A549 (cell line): ENCODE measurements around the gene CNST. TPM values are rescaled to one million over a fixed set of nuclear protein-coding genes. Genes with fewer than 3 reads are reported as not detected.

Experiments used
- ATAC-seq, 2 experiments: fragments of 200-7000 bp in 1 of 2; fragments of >200 bp in 1 of 2; cut with Nextera tagmentation in 1 of 2; cut with Tn5 transposase in 1 of 2; 3 replicates each; pipeline versions ENCODE4 v1.8.0 to v1.9.1; 2018 to 2020; ENCODE audit warnings: mild to moderate bottlenecking in 1 of 2, moderate library complexity in 1 of 2
- CTCF ChIA-PET: fragments of 300-600 bp; sonication (Branson Sonifier 250); formaldehyde crosslinking; extraction: SDS; loops from one replicate; lab custom pipeline; 2021; ENCODE audit warnings: antibody characterized with exemption, inconsistent platforms; lab: Yijun Ruan, JAX
- POLR2A ChIA-PET: fragments of 350-600 bp; formaldehyde crosslinking; extraction: SDS; loops from one replicate; lab custom pipeline; 2021; ENCODE audit warnings: antibody characterized with exemption, inconsistent platforms; lab: Yijun Ruan, JAX
- DNase-seq, 2 experiments: peaks; one replicate each; pipeline versions ENCODE4 v3.0.0 to v3.0.0-alpha.2; 2011 to 2016; ENCODE audit warnings: low read depth in 1 of 2, low spot score in 1 of 2
- FAIRE-seq: peaks from 2 replicates; lab custom pipeline; 2011; peaks lifted over from hg19 to GRCh38; lab: Jason Lieb, UNC
- H3K27ac ChIP-seq, 2 experiments: fragments of >200 bp; sonication (Bioruptor Twin); formaldehyde crosslinking; 3 replicates each; pipeline ENCODE4 v1.5.1; 2016 to 2017
- H3K4me1 ChIP-seq: fragments of >200 bp; sonication (Bioruptor Twin); formaldehyde crosslinking; 3 replicates; pipeline ENCODE4 v1.6.1; 2016
- H3K4me2 ChIP-seq: fragments of >200 bp; sonication (Bioruptor Twin); formaldehyde crosslinking; 3 replicates; pipeline ENCODE4 v1.6.1; 2016
- H3K4me3 ChIP-seq: fragments of >200 bp; sonication (Bioruptor Twin); formaldehyde crosslinking; 3 replicates; pipeline ENCODE4 v1.5.1; 2016
- H3K9me3 ChIP-seq: fragments of >200 bp; sonication (Bioruptor Twin); formaldehyde crosslinking; 3 replicates; pipeline ENCODE4 v1.6.1; 2016
- CBX2 ChIP-seq: fragments of 200-600 bp; sonication (generic); IDR thresholded peaks from 2 replicates; pipeline ENCODE4 v1.6.1; 2016; ENCODE audit warnings: low read depth, mild to moderate bottlenecking, borderline replicate concordance
- CHD2 ChIP-seq: fragments of 150-350 bp; IDR thresholded peaks from 2 replicates; pipeline ENCODE4 v1.6.1; 2014; ENCODE audit warnings: low read length; ENCODE audit not compliant: partially characterized antibody
- CHD4 ChIP-seq: fragments of 200-600 bp; sonication (generic); IDR thresholded peaks from 2 replicates; pipeline ENCODE4 v1.6.1; 2016; ENCODE audit warnings: antibody characterized with exemption, mild to moderate bottlenecking, borderline replicate concordance
- EHMT2 ChIP-seq: fragments of 200-600 bp; sonication (generic); IDR thresholded peaks from 2 replicates; pipeline ENCODE4 v1.6.1; 2016; ENCODE audit warnings: antibody characterized with exemption, low read depth, mild to moderate bottlenecking, moderate library complexity
- ESRRA ChIP-seq: fragments of 150-350 bp; IDR thresholded peaks from 2 replicates; pipeline ENCODE4 v1.6.1; 2014; ENCODE audit warnings: mild to moderate bottlenecking, low read length, borderline replicate concordance
- HOXA7 ChIP-seq: fragments of 250-450 bp; sonication (Bioruptor Pico); IDR thresholded peaks from 2 replicates; pipeline ENCODE4 v1.5.0; 2020; ENCODE audit warnings: mild to moderate bottlenecking, moderate library complexity
- KDM5A ChIP-seq: fragments of 200-600 bp; sonication (generic); IDR thresholded peaks from 2 replicates; pipeline ENCODE4 v1.6.1; 2016; ENCODE audit warnings: antibody characterized with exemption, mild to moderate bottlenecking
- MAFK ChIP-seq: fragments of 450-650 bp; IDR thresholded peaks from 2 replicates; pipeline ENCODE4 v1.6.1; 2014; ENCODE audit not compliant: partially characterized antibody
- MAZ ChIP-seq: fragments of 150-350 bp; IDR thresholded peaks from 2 replicates; pipeline ENCODE4 v1.6.1; 2014; ENCODE audit warnings: antibody characterized with exemption, low read depth, low read length, borderline replicate concordance
- PHF8 ChIP-seq: fragments of 200-600 bp; sonication (generic); IDR thresholded peaks from 2 replicates; pipeline ENCODE4 v1.6.1; 2016; ENCODE audit warnings: low read depth, mild to moderate bottlenecking, antibody characterized with exemption, moderate library complexity, borderline replicate concordance
- POLR2AphosphoS2 ChIP-seq: conservative IDR thresholded peaks from 2 replicates; pipeline ENCODE4 v1.6.1; 2012; ENCODE audit warnings: low read length, improper control_type of control experiment, inconsistent platforms
- RAD21 ChIP-seq, 2 experiments: fragments of >200 bp in 1 of 2; sonication (Bioruptor Twin) in 1 of 2; formaldehyde crosslinking in 1 of 2; IDR thresholded peaks in 1 of 2; conservative IDR thresholded peaks in 1 of 2; 2 replicates in 1 of 2; 3 replicates in 1 of 2; pipeline ENCODE4 v1.6.1; 2012 to 2018; ENCODE audit warnings: inconsistent platforms in 1 of 2
- RCOR1 ChIP-seq: fragments of 150-350 bp; IDR thresholded peaks from 2 replicates; pipeline ENCODE4 v1.6.1; 2014; ENCODE audit warnings: antibody characterized with exemption, low read length, low read depth
- SREBF2 ChIP-seq: fragments of 450-650 bp; IDR thresholded peaks from 2 replicates; pipeline ENCODE4 v1.6.1; 2014; ENCODE audit warnings: mild to moderate bottlenecking, moderate library complexity
- TFCP2L1 ChIP-seq: fragments of 250-450 bp; sonication (Bioruptor Pico); IDR thresholded peaks from 2 replicates; pipeline ENCODE4 v1.5.0; 2021; ENCODE audit warnings: mild to moderate bottlenecking
- ZC3H11A ChIP-seq: fragments of 450-650 bp; IDR thresholded peaks from 2 replicates; pipeline ENCODE4 v1.6.1; 2014; ENCODE audit warnings: antibody characterized with exemption, mild to moderate bottlenecking
- ZNF302 ChIP-seq: fragments of 250-450 bp; sonication (Bioruptor Pico); IDR thresholded peaks from 2 replicates; pipeline ENCODE4 v1.9.0; 2021; ENCODE audit warnings: inconsistent platforms, mild to moderate bottlenecking, moderate library complexity
- ZSCAN20 ChIP-seq: fragments of 250-450 bp; sonication (Bioruptor Pico); IDR thresholded peaks from 2 replicates; pipeline ENCODE4 v1.8.0; 2022; ENCODE audit warnings: mild to moderate bottlenecking, moderate library complexity
- WGBS: methylation state at CpG from one replicate; pipeline ENCODE4 v1.1.6; 2017; ENCODE audit errors: missing lambda C conversion rate; 5-methylcytosine and 5-hydroxymethylcytosine counted together
- polyA plus RNA-seq, 4 experiments: library from polyadenylated mRNA; depleted of rRNA in 3 of 4; stranded (reverse); fragments of >200 nt; fragmentation: RNase III in 1 of 4; extraction: RNeasy Plus Mini Kit Qiagen cat#74134 plus additional on column Dnase treatment in 1 of 4; gene quantifications; 2 replicates in 3 of 4; 3 replicates in 1 of 4; pipeline ENCODE4 v1.2.3, GENCODE V29; 2011 to 2017
- TF ChIP-seq, protein P1 (sequence below): fragments of 250-450 bp; sonication (Bioruptor Pico); IDR thresholded peaks from 2 replicates; pipeline ENCODE4 v1.5.0; 2020; ENCODE audit warnings: low read depth, mild to moderate bottlenecking, moderate library complexity
- TF ChIP-seq, protein P2 (sequence below): IDR thresholded peaks from 2 replicates; pipeline ENCODE4 v1.6.1; 2012; ENCODE audit warnings: low read depth, borderline replicate concordance
- TF ChIP-seq, protein P3 (sequence below): fragments of 250-450 bp; sonication (Bioruptor Pico); IDR thresholded peaks from 2 replicates; pipeline ENCODE4 v1.5.0; 2021; ENCODE audit warnings: mild to moderate bottlenecking, moderate library complexity, borderline replicate concordance
- TF ChIP-seq, protein P4 (sequence below): fragments of 450-650 bp; IDR thresholded peaks from 2 replicates; pipeline ENCODE4 v1.6.1; 2014; ENCODE audit warnings: antibody characterized with exemption
- TF ChIP-seq, protein P5 (sequence below): fragments of >200 bp; sonication (Bioruptor Twin); formaldehyde crosslinking; IDR thresholded peaks from 2 replicates; pipeline ENCODE4 v1.6.1; 2016
- TF ChIP-seq, protein P6 (sequence below): IDR thresholded peaks from 2 replicates; pipeline ENCODE4 v1.6.1; 2012
- TF ChIP-seq, protein P7 (sequence below): fragments of 200-600 bp; sonication (generic); IDR thresholded peaks from 2 replicates; pipeline ENCODE4 v1.6.1; 2016; ENCODE audit warnings: antibody characterized with exemption, mild to moderate bottlenecking, moderate library complexity
- TF ChIP-seq, protein P8 (sequence below): fragments of 150-350 bp; IDR thresholded peaks from 2 replicates; pipeline ENCODE4 v1.6.1; 2014; ENCODE audit warnings: low read depth, mild to moderate bottlenecking, low read length

CNST gene
- polyA plus RNA-seq, 2 of the 4 experiments (the other 2 are of a cell fraction), result 7.9 to 23.0 TPM

DNA sequence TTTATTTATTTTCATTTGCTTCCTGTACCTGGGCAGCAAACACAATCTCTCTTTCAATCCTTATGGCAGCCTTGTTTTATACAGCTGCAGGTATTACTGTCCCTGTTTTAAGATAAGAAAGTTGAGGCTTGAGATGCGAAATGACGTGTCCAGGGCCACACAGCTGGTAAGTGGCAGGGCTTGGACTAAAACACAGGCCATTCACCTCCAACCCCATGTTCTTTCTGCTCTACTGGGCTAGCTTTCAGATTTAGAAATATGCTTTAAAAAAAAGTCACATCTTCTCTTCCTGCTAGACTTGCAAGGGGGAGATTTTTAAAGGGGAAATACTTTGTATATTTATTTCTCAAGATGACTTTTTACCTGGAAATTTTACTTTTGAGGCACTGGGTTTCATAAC is 62.8 kb downstream of the CNST start:
- ChIA-PET POLR2A (no interaction called here), CTCF (no interaction called here)
- H3K27ac ChIP-seq, result no peak overlapping the region
- H3K4me1 ChIP-seq, result peaks cover 11% of the 10 kb centered on the region; the same call in 2 of the 3 replicates
- ATAC-seq, result no peak
- FAIRE-seq, result no peak
- no peaks in the 10 kb centered on the region for H3K9me3 ChIP-seq
- H3K4me3 ChIP-seq, result no peak overlapping the region
- no peak for DNase-seq
- no peak overlapping the region for H3K4me2 ChIP-seq
- WGBS, result 94% methylated on average over 2 of the region's 2 CpGs
- TF ChIP-seq, protein P1, sequence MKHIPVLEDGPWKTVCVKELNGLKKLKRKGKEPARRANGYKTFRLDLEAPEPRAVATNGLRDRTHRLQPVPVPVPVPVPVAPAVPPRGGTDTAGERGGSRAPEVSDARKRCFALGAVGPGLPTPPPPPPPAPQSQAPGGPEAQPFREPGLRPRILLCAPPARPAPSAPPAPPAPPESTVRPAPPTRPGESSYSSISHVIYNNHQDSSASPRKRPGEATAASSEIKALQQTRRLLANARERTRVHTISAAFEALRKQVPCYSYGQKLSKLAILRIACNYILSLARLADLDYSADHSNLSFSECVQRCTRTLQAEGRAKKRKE (CRISPR knock-in tag), result no peak
- TF ChIP-seq ESRRA (no peak), ZC3H11A (no peak), RAD21 (conservative IDR thresholded peaks at IDR 0.05 in 1 of 2, IDR thresholded peaks at IDR 0.05 in 1 of 2) (no peak), MAFK (no peak), RCOR1 (no peak), KDM5A (no peak), ZNF302 (CRISPR knock-in tag) (no peak), PHF8 (no peak), MAZ (no peak), EHMT2 (no peak), TFCP2L1 (CRISPR knock-in tag) (no peak), CBX2 (no peak), POLR2AphosphoS2 (no peak)
- TF ChIP-seq, protein P2, sequence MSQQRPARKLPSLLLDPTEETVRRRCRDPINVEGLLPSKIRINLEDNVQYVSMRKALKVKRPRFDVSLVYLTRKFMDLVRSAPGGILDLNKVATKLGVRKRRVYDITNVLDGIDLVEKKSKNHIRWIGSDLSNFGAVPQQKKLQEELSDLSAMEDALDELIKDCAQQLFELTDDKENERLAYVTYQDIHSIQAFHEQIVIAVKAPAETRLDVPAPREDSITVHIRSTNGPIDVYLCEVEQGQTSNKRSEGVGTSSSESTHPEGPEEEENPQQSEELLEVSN, result no peak
- TF ChIP-seq, protein P3, sequence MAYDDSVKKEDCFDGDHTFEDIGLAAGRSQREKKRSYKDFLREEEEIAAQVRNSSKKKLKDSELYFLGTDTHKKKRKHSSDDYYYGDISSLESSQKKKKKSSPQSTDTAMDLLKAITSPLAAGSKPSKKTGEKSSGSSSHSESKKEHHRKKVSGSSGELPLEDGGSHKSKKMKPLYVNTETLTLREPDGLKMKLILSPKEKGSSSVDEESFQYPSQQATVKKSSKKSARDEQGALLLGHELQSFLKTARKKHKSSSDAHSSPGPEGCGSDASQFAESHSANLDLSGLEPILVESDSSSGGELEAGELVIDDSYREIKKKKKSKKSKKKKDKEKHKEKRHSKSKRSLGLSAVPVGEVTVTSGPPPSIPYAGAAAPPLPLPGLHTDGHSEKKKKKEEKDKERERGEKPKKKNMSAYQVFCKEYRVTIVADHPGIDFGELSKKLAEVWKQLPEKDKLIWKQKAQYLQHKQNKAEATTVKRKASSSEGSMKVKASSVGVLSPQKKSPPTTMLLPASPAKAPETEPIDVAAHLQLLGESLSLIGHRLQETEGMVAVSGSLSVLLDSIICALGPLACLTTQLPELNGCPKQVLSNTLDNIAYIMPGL (CRISPR knock-in tag), result no peak
- TF ChIP-seq, protein P4, sequence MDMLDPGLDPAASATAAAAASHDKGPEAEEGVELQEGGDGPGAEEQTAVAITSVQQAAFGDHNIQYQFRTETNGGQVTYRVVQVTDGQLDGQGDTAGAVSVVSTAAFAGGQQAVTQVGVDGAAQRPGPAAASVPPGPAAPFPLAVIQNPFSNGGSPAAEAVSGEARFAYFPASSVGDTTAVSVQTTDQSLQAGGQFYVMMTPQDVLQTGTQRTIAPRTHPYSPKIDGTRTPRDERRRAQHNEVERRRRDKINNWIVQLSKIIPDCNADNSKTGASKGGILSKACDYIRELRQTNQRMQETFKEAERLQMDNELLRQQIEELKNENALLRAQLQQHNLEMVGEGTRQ, result no peak
- TF ChIP-seq, protein P5, sequence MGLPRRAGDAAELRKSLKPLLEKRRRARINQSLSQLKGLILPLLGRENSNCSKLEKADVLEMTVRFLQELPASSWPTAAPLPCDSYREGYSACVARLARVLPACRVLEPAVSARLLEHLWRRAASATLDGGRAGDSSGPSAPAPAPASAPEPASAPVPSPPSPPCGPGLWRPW, result no peak

DNA sequence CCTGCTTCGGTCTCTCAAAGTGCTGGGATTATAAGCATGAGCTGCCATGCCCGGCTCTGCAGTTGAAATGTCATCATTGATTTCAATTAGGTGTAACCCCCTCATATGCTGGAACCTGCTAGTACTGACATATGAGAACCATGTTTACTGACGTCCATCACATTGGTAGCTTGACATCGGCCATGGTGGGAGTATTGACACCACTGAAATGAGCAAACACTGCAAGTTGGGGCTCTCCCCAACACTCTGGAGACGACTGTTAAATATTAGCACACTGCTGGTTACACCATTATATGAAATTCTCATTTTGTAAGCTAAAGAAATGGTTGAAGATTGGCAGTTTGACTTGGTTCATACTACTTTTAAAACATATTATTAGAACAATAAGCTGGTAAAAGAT is 63.7 kb downstream of the CNST start:
- TF ChIP-seq ZSCAN20 (CRISPR knock-in tag) (no peak), MAZ (no peak), HOXA7 (CRISPR knock-in tag) (no peak), CHD2 (no peak), CHD4 (no peak), TFCP2L1 (CRISPR knock-in tag) (no peak), SREBF2 (no peak)
- TF ChIP-seq, protein P6, sequence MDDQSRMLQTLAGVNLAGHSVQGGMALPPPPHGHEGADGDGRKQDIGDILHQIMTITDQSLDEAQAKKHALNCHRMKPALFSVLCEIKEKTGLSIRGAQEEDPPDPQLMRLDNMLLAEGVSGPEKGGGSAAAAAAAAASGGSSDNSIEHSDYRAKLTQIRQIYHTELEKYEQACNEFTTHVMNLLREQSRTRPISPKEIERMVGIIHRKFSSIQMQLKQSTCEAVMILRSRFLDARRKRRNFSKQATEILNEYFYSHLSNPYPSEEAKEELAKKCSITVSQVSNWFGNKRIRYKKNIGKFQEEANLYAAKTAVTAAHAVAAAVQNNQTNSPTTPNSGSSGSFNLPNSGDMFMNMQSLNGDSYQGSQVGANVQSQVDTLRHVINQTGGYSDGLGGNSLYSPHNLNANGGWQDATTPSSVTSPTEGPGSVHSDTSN, result no peak
- TF ChIP-seq, protein P7, sequence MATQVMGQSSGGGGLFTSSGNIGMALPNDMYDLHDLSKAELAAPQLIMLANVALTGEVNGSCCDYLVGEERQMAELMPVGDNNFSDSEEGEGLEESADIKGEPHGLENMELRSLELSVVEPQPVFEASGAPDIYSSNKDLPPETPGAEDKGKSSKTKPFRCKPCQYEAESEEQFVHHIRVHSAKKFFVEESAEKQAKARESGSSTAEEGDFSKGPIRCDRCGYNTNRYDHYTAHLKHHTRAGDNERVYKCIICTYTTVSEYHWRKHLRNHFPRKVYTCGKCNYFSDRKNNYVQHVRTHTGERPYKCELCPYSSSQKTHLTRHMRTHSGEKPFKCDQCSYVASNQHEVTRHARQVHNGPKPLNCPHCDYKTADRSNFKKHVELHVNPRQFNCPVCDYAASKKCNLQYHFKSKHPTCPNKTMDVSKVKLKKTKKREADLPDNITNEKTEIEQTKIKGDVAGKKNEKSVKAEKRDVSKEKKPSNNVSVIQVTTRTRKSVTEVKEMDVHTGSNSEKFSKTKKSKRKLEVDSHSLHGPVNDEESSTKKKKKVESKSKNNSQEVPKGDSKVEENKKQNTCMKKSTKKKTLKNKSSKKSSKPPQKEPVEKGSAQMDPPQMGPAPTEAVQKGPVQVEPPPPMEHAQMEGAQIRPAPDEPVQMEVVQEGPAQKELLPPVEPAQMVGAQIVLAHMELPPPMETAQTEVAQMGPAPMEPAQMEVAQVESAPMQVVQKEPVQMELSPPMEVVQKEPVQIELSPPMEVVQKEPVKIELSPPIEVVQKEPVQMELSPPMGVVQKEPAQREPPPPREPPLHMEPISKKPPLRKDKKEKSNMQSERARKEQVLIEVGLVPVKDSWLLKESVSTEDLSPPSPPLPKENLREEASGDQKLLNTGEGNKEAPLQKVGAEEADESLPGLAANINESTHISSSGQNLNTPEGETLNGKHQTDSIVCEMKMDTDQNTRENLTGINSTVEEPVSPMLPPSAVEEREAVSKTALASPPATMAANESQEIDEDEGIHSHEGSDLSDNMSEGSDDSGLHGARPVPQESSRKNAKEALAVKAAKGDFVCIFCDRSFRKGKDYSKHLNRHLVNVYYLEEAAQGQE, result no peak
- TF ChIP-seq, protein P8, sequence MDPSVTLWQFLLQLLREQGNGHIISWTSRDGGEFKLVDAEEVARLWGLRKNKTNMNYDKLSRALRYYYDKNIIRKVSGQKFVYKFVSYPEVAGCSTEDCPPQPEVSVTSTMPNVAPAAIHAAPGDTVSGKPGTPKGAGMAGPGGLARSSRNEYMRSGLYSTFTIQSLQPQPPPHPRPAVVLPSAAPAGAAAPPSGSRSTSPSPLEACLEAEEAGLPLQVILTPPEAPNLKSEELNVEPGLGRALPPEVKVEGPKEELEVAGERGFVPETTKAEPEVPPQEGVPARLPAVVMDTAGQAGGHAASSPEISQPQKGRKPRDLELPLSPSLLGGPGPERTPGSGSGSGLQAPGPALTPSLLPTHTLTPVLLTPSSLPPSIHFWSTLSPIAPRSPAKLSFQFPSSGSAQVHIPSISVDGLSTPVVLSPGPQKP, result no peak
- no peak for FAIRE-seq
- ChIA-PET POLR2A (no interaction called here), CTCF (interaction anchor here (0.6 kb wide), 1 partner anchor 45 kb away, joined by 3 read pairs; no protein-coding TSS in a partner anchor)
- no peak overlapping the region for H3K4me2 ChIP-seq
- H3K27ac ChIP-seq, result no peak overlapping the region
- no peak overlapping the region for H3K4me3 ChIP-seq
- H3K9me3 ChIP-seq, result no peaks in the 10 kb centered on the region
- no peak for DNase-seq
- no peak for ATAC-seq
- H3K4me1 ChIP-seq, result peaks cover 11% of the 10 kb centered on the region; the same call in 2 of the 3 replicates
- WGBS, result 83% methylated on average over 5 of the region's 5 CpGs
